22Rv1 (cell line): ENCODE results near the gene AFF2.

Experiments used
- H3K27ac ChIP-seq: fragments of 450-650 bp; 2 replicates; pipeline ENCODE4 v1.5.1; 2017
- ZFX ChIP-seq: fragments of 450-650 bp; IDR thresholded peaks from 2 replicates; pipeline ENCODE4 v1.6.1; 2017; ENCODE audit warnings: antibody characterized with exemption, borderline replicate concordance
- TF ChIP-seq, protein P1 (sequence below): fragments of 450-650 bp; IDR thresholded peaks from 2 replicates; pipeline ENCODE4 v1.5.1; 2017; ENCODE audit warnings: mild to moderate bottlenecking

AFF2 gene

DNA sequence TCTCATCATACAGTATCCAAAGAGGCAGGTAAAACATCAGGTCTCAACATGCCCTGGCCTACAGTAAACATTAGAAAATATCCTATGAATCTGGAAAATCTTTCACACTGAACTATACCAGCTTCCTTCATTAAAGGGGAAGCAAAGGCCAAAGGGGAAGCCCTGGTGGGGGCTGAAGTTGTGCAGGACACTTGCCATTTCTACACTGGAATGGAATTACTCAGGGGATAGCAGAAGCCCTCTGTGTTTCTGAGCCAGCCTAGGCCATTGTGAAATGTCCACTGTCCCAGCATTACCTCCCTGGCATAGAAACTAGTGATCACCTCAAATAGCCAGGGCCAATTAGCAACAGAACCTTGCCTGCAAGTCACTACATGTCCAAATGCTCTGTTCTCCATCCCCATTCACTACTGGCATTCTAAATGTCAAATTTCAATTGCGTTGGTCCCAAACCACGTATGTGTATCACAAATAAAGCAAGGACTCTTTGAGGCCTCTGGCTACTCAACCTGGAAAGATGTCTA is 429.9 kb downstream of the AFF2 start:
- no peak for TF ChIP-seq ZFX
- TF ChIP-seq, protein P1, sequence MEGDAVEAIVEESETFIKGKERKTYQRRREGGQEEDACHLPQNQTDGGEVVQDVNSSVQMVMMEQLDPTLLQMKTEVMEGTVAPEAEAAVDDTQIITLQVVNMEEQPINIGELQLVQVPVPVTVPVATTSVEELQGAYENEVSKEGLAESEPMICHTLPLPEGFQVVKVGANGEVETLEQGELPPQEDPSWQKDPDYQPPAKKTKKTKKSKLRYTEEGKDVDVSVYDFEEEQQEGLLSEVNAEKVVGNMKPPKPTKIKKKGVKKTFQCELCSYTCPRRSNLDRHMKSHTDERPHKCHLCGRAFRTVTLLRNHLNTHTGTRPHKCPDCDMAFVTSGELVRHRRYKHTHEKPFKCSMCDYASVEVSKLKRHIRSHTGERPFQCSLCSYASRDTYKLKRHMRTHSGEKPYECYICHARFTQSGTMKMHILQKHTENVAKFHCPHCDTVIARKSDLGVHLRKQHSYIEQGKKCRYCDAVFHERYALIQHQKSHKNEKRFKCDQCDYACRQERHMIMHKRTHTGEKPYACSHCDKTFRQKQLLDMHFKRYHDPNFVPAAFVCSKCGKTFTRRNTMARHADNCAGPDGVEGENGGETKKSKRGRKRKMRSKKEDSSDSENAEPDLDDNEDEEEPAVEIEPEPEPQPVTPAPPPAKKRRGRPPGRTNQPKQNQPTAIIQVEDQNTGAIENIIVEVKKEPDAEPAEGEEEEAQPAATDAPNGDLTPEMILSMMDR: no peak
- no peak overlapping the region for H3K27ac ChIP-seq

DNA sequence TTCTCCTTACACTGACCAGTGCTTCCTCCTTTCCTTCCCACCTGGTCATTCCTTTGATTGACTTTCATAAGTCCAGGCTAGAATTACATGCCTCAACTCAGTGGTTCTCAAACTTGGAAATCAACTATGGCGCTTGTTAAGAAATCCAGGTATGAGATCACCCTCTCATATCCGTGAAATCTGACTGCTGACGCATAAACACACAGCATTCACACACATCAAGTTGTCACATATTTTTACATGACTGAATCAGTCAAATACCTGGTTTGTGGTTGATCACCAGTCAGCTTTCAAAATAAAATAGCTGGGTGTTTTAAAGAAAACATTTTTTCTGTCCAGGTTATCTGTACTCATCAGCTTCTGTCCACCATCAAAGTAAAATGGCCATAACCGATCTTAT is 433.5 kb downstream of the AFF2 start:
- no peak overlapping the region for H3K27ac ChIP-seq
- TF ChIP-seq, protein P1: no peak
- no peak for TF ChIP-seq ZFX

DNA sequence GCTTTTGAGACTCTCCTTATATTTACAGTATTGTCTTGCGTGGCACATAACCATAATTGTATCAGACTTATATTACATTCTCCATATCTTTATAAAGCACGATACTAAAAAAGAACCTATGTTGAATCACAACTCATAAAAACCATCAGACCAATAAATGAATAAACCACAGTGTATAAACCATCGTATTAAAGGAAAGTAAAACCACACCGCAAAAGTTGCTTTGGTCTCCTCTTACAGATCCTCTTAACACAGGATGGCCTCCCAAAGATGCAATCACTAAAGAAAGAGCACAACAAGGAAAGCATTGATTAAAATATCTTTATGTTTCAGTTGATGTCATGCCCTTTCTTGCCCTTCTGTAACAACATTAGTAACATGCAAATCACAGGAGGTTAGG is 437.9 kb downstream of the AFF2 start:
- no peak for TF ChIP-seq ZFX
- TF ChIP-seq, protein P1: no peak
- H3K27ac ChIP-seq: no peak overlapping the region

DNA sequence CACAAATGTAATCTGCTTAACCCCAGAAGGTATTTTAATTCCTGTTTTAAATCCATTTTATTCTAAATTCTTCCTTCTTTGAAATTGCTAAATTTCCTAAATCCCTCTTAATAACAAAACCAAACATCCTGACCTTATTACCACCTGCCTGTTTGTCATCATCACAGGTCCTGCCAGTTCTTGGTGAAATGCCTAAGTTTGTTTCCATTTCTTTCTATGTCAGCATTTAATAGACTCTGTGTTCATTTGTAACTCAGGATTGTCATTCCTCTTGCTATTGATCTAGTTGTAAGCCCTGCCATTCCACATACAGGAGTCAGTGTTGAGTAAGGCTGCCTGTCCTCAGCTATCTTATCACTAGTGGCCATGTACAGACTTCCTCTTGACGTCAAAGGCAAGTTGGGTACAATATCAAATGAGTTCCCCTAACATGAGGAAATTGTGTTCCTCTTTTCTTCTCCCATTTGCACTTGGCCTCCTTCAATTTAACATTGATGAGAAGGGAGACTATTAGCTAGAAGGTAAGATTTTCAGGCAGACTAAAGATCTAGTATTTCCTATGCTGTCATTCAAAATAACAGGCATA is 440.1 kb downstream of the AFF2 start:
- no peak for TF ChIP-seq ZFX
- TF ChIP-seq, protein P1: no peak
- no peak overlapping the region for H3K27ac ChIP-seq

DNA sequence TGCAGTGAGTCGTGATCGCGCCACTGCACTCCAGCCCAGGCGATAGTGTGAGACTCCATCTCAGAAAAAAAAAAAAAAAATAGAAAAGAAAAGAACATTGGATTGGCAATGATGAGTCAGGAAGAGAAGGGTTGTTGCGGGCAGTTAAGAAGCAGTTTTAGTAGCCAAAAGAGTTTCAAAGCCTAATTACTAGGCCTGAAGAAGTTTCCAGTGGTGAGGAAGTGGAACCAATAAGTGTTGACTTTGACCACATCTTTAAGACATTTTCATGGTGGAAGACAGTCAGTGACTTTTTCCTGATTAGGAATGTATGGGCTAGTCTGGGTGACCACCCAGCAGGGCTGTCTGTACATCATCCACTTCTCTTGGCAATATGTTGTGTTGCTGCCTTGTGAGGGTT is 442.3 kb downstream of the AFF2 start:
- H3K27ac ChIP-seq: no peak overlapping the region
- TF ChIP-seq, protein P1: no peak
- no peak for TF ChIP-seq ZFX

DNA sequence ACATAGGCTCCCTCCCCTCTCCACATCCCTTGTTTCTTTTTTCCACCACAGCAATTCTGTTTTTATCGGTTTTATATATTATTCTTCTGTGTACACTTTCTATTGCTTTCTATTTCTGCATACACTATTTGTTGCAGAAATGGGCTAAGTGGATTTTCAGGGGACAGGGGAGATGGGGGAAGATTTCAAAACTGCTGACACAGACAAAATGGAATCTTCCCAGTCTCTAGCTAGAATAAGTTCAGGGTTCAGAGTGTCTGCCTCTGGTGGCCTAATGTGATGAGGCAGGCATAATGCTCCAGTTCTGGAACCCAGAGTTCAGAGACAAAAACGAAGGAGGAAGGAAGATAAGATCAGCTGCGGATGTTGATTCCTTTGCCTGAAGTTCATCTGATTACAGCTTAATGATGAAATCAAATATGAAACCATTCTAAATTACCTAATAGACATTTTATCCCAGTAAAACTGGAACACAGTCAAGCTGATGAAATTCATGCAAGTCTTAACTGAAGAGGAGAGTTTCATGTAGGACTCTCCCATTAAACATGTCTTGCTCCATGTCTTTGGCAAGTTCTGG is 447.1 kb downstream of the AFF2 start:
- TF ChIP-seq ZFX: no peak
- TF ChIP-seq, protein P1: no peak
- H3K27ac ChIP-seq: no peak overlapping the region

DNA sequence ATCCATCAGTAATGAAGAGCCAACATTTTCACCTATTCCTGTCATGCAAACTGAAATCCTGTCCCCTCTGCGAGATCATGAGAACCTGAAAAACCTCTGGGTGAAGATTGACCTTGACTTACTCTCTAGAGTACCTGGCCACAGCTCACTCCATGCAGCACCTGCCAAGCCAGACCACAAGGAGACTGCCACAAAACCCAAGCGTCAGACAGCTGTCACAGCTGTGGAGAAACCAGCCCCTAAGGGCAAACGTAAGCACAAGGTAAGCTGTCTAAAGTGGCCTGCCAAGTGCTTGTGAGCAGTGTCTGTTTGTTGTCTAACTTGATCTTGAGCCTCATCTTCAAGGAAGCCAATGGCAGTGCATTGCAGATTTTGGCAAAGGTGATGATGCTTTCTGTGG is 455.9 kb downstream of the AFF2 start:
- TF ChIP-seq ZFX: no peak
- TF ChIP-seq, protein P1: no peak
- no peak overlapping the region for H3K27ac ChIP-seq
